Anterior cingulate cortex (tissue), 58 donors: ENCODE measurements around the gene AQP2.

Experiments
- DNase-seq, 58 donors: peaks; one replicate each; lab custom pipeline; 2025; lab: John Stamatoyannopoulos, UW

The AQP2 gene

DNA sequence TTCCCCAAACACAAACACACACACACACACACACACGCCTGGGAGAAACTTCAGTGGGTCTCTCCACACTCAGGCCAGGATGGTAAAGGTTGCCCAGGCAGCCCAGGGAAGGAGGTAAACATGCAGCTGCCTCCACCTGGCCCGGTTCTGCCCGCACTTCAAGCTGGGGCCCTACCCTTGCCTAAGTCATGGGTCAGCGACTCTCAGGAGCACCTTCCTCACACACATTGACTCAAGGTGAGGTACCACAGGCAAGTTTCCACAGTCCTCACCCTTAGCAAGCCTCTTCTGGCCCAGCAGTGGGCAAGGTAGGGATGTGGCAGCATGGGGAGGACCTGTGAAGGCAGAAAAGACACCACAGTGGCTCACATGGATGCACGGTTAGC lies 32.8 kb upstream of the AQP2 start:
- no peak for DNase-seq

DNA sequence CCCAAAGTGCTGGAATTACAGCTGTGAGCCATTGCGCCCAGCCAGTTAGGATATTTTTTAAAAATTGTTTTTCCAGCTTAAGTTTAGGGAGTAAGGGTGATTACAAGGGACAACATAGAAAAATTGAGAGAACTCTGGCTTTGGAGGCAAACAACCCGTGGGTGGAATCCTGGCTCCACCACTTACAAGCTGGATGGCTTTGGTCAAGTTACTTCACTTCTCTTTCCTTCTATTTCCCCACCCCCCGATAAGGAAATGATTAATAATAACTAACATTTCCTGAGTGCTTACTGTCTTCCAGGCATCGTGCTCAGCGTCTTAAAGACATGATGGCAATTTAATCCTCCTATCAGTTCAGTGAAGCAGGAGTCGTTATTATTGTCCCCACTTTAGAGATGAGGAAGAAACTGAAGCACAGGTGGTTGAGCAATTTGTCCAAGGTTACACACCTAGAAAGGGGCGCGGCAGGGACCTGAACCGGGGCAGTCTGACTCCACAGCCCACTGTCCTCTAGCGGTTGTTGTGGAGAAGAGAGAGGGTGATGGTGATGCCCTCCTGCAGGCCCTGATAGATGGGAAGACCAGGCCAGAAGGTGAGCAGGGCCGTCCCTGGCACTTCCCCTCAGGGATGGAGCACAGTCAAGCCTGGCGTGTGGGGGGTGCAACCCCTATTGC lies 30.2 kb upstream of the AQP2 start:
- no peak for DNase-seq

DNA sequence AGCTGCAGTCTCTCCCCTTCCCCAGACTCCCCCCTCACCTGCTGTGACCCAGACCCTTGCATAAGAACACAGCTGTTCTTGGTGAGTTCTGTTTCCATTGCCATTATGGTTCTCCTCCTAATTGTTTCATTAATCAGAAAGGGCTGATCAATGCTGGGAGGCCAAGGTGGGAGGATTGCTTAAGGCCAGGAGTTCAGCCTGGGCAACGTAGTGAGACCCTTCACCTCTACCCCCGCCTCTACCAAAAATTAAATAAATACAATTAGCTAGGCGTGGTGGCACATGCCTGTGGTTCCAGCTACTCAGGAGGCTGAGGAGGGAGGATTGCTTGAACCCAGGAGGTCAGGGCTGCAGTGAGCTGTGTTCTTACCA lies 29.6 kb upstream of the AQP2 start:
- DNase-seq = no peak

GRCh38 chr12:49921299-49921698 lies 29.2 kb upstream of the AQP2 start:
- DNase-seq = no peak

DNA sequence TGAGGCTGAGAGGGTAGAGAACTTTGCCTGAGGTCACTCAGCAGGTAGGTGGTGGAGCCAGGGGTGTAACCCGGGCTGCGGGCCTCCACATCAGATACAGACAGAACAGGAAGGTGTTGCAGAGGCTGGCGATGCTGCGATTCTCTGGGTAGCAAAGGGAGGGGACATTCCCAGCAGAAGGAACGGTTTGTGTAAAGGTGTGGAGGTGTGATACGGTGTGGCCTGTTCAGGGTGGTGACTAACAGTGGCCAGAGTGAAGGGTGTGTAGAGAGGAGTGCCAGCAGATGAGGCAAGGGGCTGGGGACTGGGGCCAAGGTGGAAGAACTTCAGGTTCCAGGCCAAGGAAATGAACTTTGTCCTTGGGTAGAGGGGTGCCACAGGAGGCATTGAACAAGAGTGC lies 28.6 kb upstream of the AQP2 start:
- DNase-seq = no peak

- no peak for DNase-seq
These were observed 28.0 kb upstream of the AQP2 start for GRCh38 chr12:49922349-49923034.

GRCh38 chr12:49923035-49923644 lies 27.4 kb upstream of the AQP2 start:
- no peak for DNase-seq

- DNase-seq = no peak
These were observed 26.5 kb upstream of the AQP2 start for GRCh38 chr12:49923880-49924556.

DNA sequence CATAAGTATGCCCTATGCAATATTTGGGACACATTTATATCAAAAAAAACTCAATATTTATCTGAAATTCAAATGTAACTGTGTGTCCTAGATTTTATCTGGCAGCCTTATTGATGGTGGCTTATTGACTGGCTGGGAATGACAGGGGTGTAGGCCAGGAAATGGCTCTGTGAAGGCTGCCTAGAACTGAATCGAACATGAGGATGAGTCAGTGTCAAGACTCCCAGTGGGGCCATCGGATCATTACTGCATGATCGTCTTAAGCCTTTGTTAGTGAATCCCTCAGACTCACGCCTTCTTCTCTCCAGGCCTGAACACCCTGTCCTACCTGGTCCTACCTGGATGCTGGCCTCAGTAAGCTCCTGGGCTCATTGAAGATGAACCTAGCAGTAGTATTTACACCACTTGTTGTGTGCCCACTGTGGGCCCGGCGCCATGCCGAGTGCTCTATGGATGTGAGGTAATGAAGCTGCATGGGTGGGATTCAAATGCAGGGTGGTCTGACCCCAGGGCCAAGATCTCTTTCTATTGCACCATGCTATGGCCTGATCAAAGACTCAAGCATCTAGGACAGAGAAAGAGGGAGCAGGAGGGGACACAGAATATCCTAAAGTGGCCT lies 25.8 kb upstream of the AQP2 start:
- no peak for DNase-seq

- no peak for DNase-seq
These were observed 24.9 kb upstream of the AQP2 start for GRCh38 chr12:49925433-49926204.

DNA sequence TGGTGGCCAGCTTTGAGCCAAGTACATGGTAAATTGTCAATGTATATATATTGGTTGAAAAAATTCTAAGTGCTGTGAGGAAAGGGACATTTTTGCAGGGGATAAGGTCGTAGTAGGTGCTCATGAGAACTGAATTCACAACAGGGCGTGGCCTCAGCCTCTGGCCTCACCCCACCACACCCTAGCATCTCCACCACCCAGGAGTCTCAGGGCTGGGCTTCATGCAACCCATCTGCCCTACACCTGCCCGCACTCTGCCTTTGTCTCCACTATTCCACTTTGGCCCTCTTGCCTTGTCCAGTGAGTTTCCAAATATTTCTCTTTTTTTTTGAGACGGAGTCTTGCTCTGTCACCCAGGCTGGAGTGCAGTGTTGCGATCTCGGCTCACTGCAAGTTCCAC lies 22.1 kb upstream of the AQP2 start:
- DNase-seq = no peak

DNA sequence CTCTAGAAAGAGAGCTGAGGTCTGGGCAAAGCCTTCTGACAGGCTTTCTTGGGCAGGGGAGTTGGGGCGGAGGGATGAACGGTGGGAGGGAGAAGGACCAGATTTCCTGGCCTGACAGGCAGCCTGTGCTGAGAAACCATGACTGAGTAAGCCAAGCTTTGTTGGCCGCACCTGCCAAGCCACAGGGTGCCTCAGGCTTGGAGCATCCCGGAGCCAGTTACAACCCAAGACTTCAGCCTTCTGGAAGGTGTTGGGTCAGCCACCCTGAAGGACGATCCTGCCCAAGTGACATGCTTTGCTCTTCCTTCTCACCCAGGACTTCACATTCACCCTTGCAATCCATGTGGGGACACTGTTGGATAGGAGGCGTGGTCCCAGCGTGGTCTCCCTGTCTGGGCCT lies 21.0 kb upstream of the AQP2 start:
- DNase-seq = no peak

DNA sequence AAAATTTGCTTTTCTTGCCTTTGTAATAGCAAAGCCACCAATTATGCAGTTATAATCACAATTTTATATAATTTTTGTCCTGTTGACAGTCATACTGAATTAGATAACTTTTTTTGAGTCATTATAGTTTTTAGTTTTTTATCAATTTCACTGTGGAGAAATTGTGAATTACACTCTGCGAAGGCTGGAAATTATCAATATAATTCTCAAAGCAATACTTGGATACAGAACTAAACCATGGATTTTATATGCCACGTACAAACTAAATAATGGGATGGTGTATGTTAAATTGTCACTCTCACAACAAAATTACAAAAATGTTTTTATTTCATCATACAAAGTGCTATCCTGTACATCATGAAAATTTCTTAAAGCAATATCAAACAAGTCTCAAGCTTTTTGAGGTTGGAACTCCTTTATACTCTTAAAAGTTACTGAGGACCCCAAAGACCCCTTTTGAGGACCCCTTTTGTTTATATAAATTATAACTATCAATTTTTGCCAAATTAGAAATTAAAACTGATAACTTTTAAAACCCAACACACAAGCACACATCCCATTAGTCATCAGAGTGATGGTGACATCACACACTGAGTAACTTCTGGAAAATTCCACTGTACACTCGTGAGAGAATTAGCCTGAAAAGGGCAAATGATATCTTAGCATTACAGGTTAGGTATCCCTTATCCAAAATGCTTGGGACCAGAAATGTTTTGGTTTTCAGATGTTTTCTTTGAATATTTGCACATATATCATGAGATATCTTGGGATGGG lies 19.8 kb upstream of the AQP2 start:
- no peak for DNase-seq

GRCh38 chr12:49932023-49932422 lies 18.5 kb upstream of the AQP2 start:
- no peak for DNase-seq

DNA sequence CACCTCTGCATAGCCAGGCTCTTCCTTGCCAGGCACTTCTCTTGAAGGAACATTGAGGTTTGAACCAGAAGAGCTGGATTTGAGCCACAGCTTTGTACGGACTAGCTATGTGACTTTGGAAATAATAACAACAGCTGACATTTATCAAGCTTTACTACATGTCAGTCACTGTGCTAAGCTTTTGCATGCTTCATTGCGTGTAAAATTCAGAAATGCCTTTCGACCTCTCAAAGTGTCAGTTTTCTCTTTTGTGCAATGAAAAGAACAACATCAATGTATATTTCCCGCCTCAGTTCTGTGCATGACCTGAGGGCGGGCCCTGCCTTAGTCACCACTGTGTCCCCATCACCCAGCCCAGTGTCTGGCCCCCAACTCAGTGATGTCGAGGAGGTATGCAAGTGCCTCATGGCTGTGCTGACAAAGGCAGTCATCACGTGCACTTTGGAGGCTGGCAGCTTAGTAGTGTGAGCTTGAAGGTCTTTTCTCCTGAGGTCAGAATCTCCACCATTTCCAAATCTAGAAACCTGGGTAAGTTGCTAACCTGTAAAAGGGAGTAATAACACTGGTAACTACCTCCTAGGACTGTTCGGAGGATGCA lies 17.9 kb upstream of the AQP2 start:
- DNase-seq = no peak

GRCh38 chr12:49933796-49934195 lies 16.7 kb upstream of the AQP2 start:
- DNase-seq = no peak

- DNase-seq = no peak
These were observed 16.0 kb upstream of the AQP2 start for GRCh38 chr12:49934505-49934904.

GRCh38 chr12:49936925-49937324 lies 13.6 kb upstream of the AQP2 start:
- no peak for DNase-seq

DNA sequence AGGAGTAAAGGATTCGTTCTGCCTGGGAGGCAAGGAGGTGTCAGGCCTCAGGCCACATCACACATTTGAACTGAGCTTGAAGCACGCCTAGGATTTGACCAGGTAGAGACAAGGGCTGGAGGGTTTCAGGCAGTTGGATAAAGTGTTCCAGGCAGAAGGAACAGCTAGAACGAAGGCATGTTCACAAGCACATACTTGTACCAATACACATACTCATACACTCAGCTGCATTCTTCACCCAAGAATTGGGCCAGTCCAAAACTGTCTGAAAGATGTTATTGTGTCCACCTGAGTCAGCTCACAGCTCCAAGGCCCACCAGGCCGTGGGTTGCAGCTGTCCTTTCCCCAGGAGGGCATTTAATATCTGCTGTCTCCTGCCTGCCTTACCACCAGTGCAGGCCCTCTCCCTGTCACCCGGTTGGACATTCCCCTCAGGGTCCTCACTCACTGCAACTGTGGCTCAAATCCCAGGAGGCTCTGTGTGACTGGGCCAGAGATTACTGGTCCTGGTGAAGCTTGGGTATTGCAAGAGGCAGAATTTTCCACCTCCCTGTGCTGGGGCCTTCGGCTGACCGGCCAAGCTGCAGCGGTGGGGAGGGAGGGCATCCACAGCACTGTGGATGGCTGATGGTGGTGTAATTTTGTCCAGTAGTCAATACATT lies 12.8 kb upstream of the AQP2 start:
- DNase-seq = no peak
